H1 (cell line): ENCODE data around the gene LGALS1. TPM values are rescaled to one million over a fixed set of nuclear protein-coding genes. Genes with fewer than 3 reads are reported as not detected.
A peak's percentile ranks its signal among the peaks of the same experiment; 100 is the strongest.

Experiments
- CTCF ChIA-PET: fragments of 300-600 bp; sonication (Branson Sonifier 250); formaldehyde crosslinking; loops from one replicate; lab custom pipeline; 2021; ENCODE audit not compliant: partially characterized antibody; lab: Charles Lee
- POLR2A ChIA-PET: fragments of 300-600 bp; sonication (Branson Sonifier 250); formaldehyde crosslinking; loops from one replicate; lab custom pipeline; 2021; ENCODE audit warnings: inconsistent platforms; ENCODE audit not compliant: partially characterized antibody; lab: Charles Lee
- DNase-seq, 2 experiments: peaks; one replicate each; pipeline versions ENCODE4 v3.0.0 to v3.0.0-alpha.2; 2010 to 2022; ENCODE audit warnings: low spot score in 2 of 2, low read depth in 1 of 2, mixed read lengths in 1 of 2
- FAIRE-seq: peaks from 2 replicates; lab custom pipeline; 2011; peaks lifted over from hg19 to GRCh38; lab: Jason Lieb, UNC
- H2AFZ ChIP-seq: 2 replicates; pipeline ENCODE4 v1.8.1; 2012; ENCODE audit warnings: low read length, inconsistent platforms
- H2AK5ac ChIP-seq: 2 replicates; pipeline ENCODE4 v1.6.1; 2013; ENCODE audit warnings: low read depth, low read length
- H2BK120ac ChIP-seq: replicated peaks from 2 replicates; pipeline ENCODE3; 2013; ENCODE audit warnings: low read depth, low read length, inconsistent platforms
- H2BK12ac ChIP-seq: 2 replicates; pipeline ENCODE4 v1.6.1; 2013; ENCODE audit warnings: low read depth, low read length
- H2BK15ac ChIP-seq: 2 replicates; pipeline ENCODE4 v1.6.1; 2013; ENCODE audit warnings: low read length
- H2BK20ac ChIP-seq: 2 replicates; pipeline ENCODE4 v1.6.1; 2013; ENCODE audit warnings: low read length
- H2BK5ac ChIP-seq: 2 replicates; pipeline ENCODE4 v1.6.1; 2013; ENCODE audit warnings: low read depth, low read length
- H3K14ac ChIP-seq: 2 replicates; pipeline ENCODE4 v1.6.1; 2013; ENCODE audit warnings: inconsistent platforms; ENCODE audit not compliant: insufficient read length
- H3K18ac ChIP-seq: 2 replicates; pipeline ENCODE4 v1.6.1; 2013; ENCODE audit warnings: low read length; ENCODE audit errors: extremely low read depth
- H3K23ac ChIP-seq: 2 replicates; pipeline ENCODE4 v1.6.1; 2013; ENCODE audit warnings: inconsistent platforms; ENCODE audit not compliant: insufficient read length
- H3K23me2 ChIP-seq: 2 replicates; pipeline ENCODE4 v1.6.1; 2013; ENCODE audit warnings: low read depth, low read length
- H3K27ac ChIP-seq: 2 replicates; pipeline ENCODE4 v1.6.1; 2011; ENCODE audit warnings: low read depth, low read length, inconsistent platforms
- H3K27me3 ChIP-seq, 4 experiments: replicated peaks in 1 of 4; 1 replicate in 1 of 4; 2 replicates in 3 of 4; pipeline versions ENCODE4 v1.6.1 to v1.8.1; 2011 to 2013; ENCODE audit warnings: low read length in 3 of 4, mild to moderate bottlenecking in 3 of 4, inconsistent platforms in 2 of 4, mixed read lengths in 2 of 4, moderate library complexity in 1 of 4; ENCODE audit not compliant: control insufficient read depth in 3 of 4, insufficient read depth in 3 of 4; ENCODE audit errors: extremely low read depth in 1 of 4
- H3K36me3 ChIP-seq, 4 experiments: 2 replicates each; pipeline versions ENCODE4 v1.6.1 to v1.8.1; 2011 to 2013; ENCODE audit warnings: mild to moderate bottlenecking in 4 of 4, low read length in 3 of 4, moderate library complexity in 2 of 4, control low read depth in 1 of 4, inconsistent platforms in 1 of 4; ENCODE audit not compliant: insufficient read depth in 4 of 4, control insufficient read depth in 2 of 4
- H3K4ac ChIP-seq: replicated peaks from 2 replicates; pipeline ENCODE3; 2013; ENCODE audit warnings: low read length, low read depth, mixed read lengths, inconsistent platforms; ENCODE audit not compliant: insufficient read length
- H3K4me1 ChIP-seq, 4 experiments: replicated peaks in 1 of 4; 1 replicate in 1 of 4; 2 replicates in 3 of 4; pipeline versions ENCODE4 v1.6.1 to v1.8.1; 2011 to 2013; ENCODE audit warnings: low read length in 3 of 4, inconsistent platforms in 2 of 4, mixed read lengths in 1 of 4; ENCODE audit not compliant: insufficient read depth in 4 of 4, control insufficient read depth in 3 of 4
- H3K4me2 ChIP-seq, 2 experiments: 2 replicates each; pipeline versions ENCODE4 v1.6.1 to v1.8.1; 2011 to 2013; ENCODE audit warnings: low read depth in 2 of 2, low read length in 2 of 2, control low read depth in 1 of 2, inconsistent platforms in 1 of 2, mild to moderate bottlenecking in 1 of 2; ENCODE audit not compliant: insufficient read depth in 1 of 2
- H3K4me3 ChIP-seq, 4 experiments: fragments of 200-600, 300-600 bp in 1 of 4; sonication (generic), shearing (Covaris generic), sonication (Bioruptor Twin) in 1 of 4; 2 replicates each; pipeline versions ENCODE4 v1.5.1 to v1.8.1; 2011 to 2016; ENCODE audit warnings: low read length in 4 of 4, low read depth in 3 of 4, control low read depth in 2 of 4, inconsistent platforms in 2 of 4, mild to moderate bottlenecking in 2 of 4, mixed read lengths in 1 of 4, moderate library complexity in 1 of 4; ENCODE audit not compliant: insufficient read depth in 2 of 4; ENCODE audit errors: extremely low read depth in 1 of 4
- H3K56ac ChIP-seq: replicated peaks from 2 replicates; pipeline ENCODE3; 2013; ENCODE audit warnings: low read depth, mild to moderate bottlenecking, mixed read lengths, low read length, inconsistent platforms; ENCODE audit not compliant: insufficient read length
- H3K79me1 ChIP-seq: 2 replicates; pipeline ENCODE4 v1.6.1; 2013; ENCODE audit warnings: low read depth, low read length, control low read depth
- H3K79me2 ChIP-seq, 2 experiments: 2 replicates each; pipeline versions ENCODE4 v1.6.1 to v1.8.1; 2012 to 2013; ENCODE audit warnings: low read length in 2 of 2, mild to moderate bottlenecking in 2 of 2, inconsistent platforms in 1 of 2; ENCODE audit not compliant: insufficient read depth in 2 of 2, control insufficient read depth in 1 of 2
- H3K9ac ChIP-seq, 4 experiments: replicated peaks in 1 of 4; 1 replicate in 1 of 4; 2 replicates in 3 of 4; pipeline versions ENCODE4 v1.6.1 to v1.8.1; 2011 to 2013; ENCODE audit warnings: low read depth in 3 of 4, low read length in 3 of 4, control low read depth in 2 of 4, mild to moderate bottlenecking in 2 of 4, moderate library complexity in 2 of 4, inconsistent platforms in 1 of 4; ENCODE audit errors: extremely low read depth in 1 of 4
- H3K9me3 ChIP-seq, 2 experiments: 2 replicates each; pipeline versions ENCODE4 v1.6.1 to v1.8.1; 2012 to 2013; ENCODE audit warnings: mild to moderate bottlenecking in 2 of 2, moderate library complexity in 2 of 2, control low read depth in 1 of 2, inconsistent platforms in 1 of 2, low read depth in 1 of 2, low read length in 1 of 2, mixed read lengths in 1 of 2; ENCODE audit not compliant: insufficient read depth in 2 of 2
- H4K20me1 ChIP-seq, 2 experiments: replicated peaks in 1 of 2; 2 replicates each; pipeline versions ENCODE3 to v1.8.1; 2011 to 2013; ENCODE audit warnings: inconsistent platforms in 2 of 2, low read length in 2 of 2, mild to moderate bottlenecking in 1 of 2; ENCODE audit not compliant: insufficient read depth in 2 of 2, control insufficient read depth in 1 of 2
- H4K5ac ChIP-seq: 2 replicates; pipeline ENCODE4 v1.6.1; 2013; ENCODE audit warnings: low read length, low read depth, mixed read lengths, inconsistent platforms; ENCODE audit not compliant: insufficient read length
- H4K8ac ChIP-seq: 2 replicates; pipeline ENCODE4 v1.8.0; 2013; ENCODE audit warnings: mild to moderate bottlenecking, moderate library complexity, low read length, inconsistent platforms; ENCODE audit not compliant: insufficient read depth; ENCODE audit errors: extremely low read depth
- H4K91ac ChIP-seq: replicated peaks from 2 replicates; pipeline ENCODE3; 2013; ENCODE audit warnings: low read length, mixed read lengths, inconsistent platforms; ENCODE audit not compliant: insufficient read length
- ASH2L ChIP-seq: fragments of 200-600, 300-600 bp; sonication (generic); IDR thresholded peaks from one replicate; pipeline ENCODE4 v1.7.1; 2017; ENCODE audit warnings: low read length
- CBX5 ChIP-seq: fragments of 300-800, 300-1000 bp; sonication (generic); IDR thresholded peaks from 2 replicates; pipeline ENCODE4 v1.7.1; 2016; ENCODE audit warnings: antibody characterized with exemption, low read length, low read depth
- EP300 ChIP-seq, 2 experiments: IDR thresholded peaks; 1 replicate in 1 of 2; 2 replicates in 1 of 2; pipeline ENCODE4 v1.6.1; 2011 to 2012; ENCODE audit warnings: low read depth in 2 of 2, low read length in 2 of 2, mild to moderate bottlenecking in 2 of 2, borderline replicate concordance in 1 of 2, inconsistent platforms in 1 of 2, moderate library complexity in 1 of 2
- KDM1A ChIP-seq: fragments of 200-600, 300-600 bp; sonication (generic); IDR thresholded peaks from 2 replicates; pipeline ENCODE4 v1.7.1; 2016; ENCODE audit warnings: mild to moderate bottlenecking, low read length, borderline replicate concordance
- KDM4A ChIP-seq: IDR thresholded peaks from one replicate; pipeline ENCODE4 v1.7.1; 2012; ENCODE audit warnings: low read depth, mild to moderate bottlenecking, moderate library complexity, low read length, inconsistent platforms; ENCODE audit not compliant: severe bottlenecking
- POLR2A ChIP-seq, 2 experiments: IDR thresholded peaks; 1 replicate in 1 of 2; 2 replicates in 1 of 2; pipeline ENCODE4 v1.6.1; 2011; ENCODE audit warnings: low read depth in 2 of 2, low read length in 2 of 2, mild to moderate bottlenecking in 2 of 2; ENCODE audit errors: control extremely low read depth in 1 of 2
- RFX5 ChIP-seq: IDR thresholded peaks from 2 replicates; pipeline ENCODE4 v1.6.1; 2011; ENCODE audit warnings: low read depth, low read length, improper control_type of control experiment, borderline replicate concordance
- RXRA ChIP-seq: IDR thresholded peaks from 2 replicates; pipeline ENCODE4 v1.6.1; 2011; ENCODE audit warnings: low read depth, mild to moderate bottlenecking, low read length, moderate library complexity; ENCODE audit not compliant: insufficient read depth
- SAP30 ChIP-seq: fragments of 300-600 bp; sonication (generic); IDR thresholded peaks from 2 replicates; pipeline ENCODE4 v1.7.1; 2012; ENCODE audit warnings: low read length, moderate library complexity, mild to moderate bottlenecking, inconsistent platforms; ENCODE audit not compliant: insufficient read depth, insufficient replicate concordance
- SP2 ChIP-seq: IDR thresholded peaks from 2 replicates; pipeline ENCODE4 v1.6.1; 2012; ENCODE audit warnings: mild to moderate bottlenecking, low read length, inconsistent platforms
- TCF12 ChIP-seq: IDR thresholded peaks from 2 replicates; pipeline ENCODE4 v1.6.1; 2011; ENCODE audit warnings: low read depth, mild to moderate bottlenecking, low read length
- WGBS, 2 experiments: shearing (Covaris generic) in 1 of 2; methylation state at CpG; one replicate each; pipeline versions ENCODE4 v1.1.6 to v1.1.7; 2013 to 2015; ENCODE audit warnings: low lambda C conversion rate in 2 of 2, mixed read lengths in 2 of 2, inconsistent platforms in 1 of 2, low coverage in 1 of 2, missing lambda C conversion rate in 1 of 2; ENCODE audit not compliant: insufficient replicate concordance in 2 of 2, insufficient coverage in 1 of 2, insufficient read length in 1 of 2; ENCODE audit errors: extremely low coverage in 1 of 2, missing lambda C conversion rate in 1 of 2; 5-methylcytosine and 5-hydroxymethylcytosine counted together
- polyA plus RNA-seq, 7 experiments: library from polyadenylated mRNA; depleted of rRNA in 3 of 7; stranded (reverse) in 5 of 7; unstranded in 2 of 7; fragments of >200 nt in 5 of 7; fragments of 200-250 nt in 2 of 7; gene quantifications; 1 replicate in 5 of 7; 2 replicates in 1 of 7; 4 replicates in 1 of 7; pipeline versions ENCODE4 v1.2.1 to v1.2.3, GENCODE V29; 2011 to 2013; ENCODE audit warnings: missing spikeins in 2 of 7, mixed read lengths in 2 of 7
- total RNA-seq: library from RNA; stranded (reverse); fragmentation: NEBNext Ultra II Directional; extraction: Animal tissue kit (Norgen Biotek cat#: 25700); gene quantifications from 2 replicates; pipeline ENCODE4 v1.2.1, GENCODE V29; 2021
- TF ChIP-seq, protein P1 (sequence below): IDR thresholded peaks from 2 replicates; pipeline ENCODE4 v1.6.1; 2012; ENCODE audit warnings: inconsistent platforms

The LGALS1 gene
- total and polyA plus RNA-seq, 2 of the 8 experiments (the other 6 are each of a cell fraction or from before 2014, with no cell fraction given): 12.0 to 92.4 TPM

- Histone ChIP-seq H3K56ac (no peak overlapping the region), H3K9ac (0 out of 7 replicates have a peak overlapping the region, but pooled peaks of 1 of the 4 experiments have one; percentile 2), H3K23me2 (peaks cover 11% of the 10 kb centered on the region), H3K9me3 (no peaks in the 10 kb centered on the region), H4K20me1 (peaks cover 15 to 28% of the 10 kb centered on the region in 2 experiments), H3K14ac (no peak overlapping the region), H3K27ac (no peak overlapping the region), H2BK5ac (no peak overlapping the region), H3K23ac (no peak overlapping the region), H3K79me2 (peaks cover 25 to 35% of the 10 kb centered on the region in 2 experiments; a peak in 3 of 4 replicates), H4K91ac (no peak overlapping the region), H3K4me1 (peaks cover 0 to 21% (median 6%) of the 10 kb centered on the region in 4 experiments; a peak in 5 of 7 replicates), H2BK20ac (no peak overlapping the region), H3K79me1 (peaks cover 17% of the 10 kb centered on the region), H3K4ac (no peak overlapping the region), H4K5ac (no peak overlapping the region), H2AK5ac (0 out of 2 replicates have a peak overlapping the region, but pooled peaks have one; percentile 9), H2AFZ (peak overlapping the region; percentile 89; the same call in 1 of the 2 replicates), H2BK12ac (no peak overlapping the region), H3K27me3 (no peaks in the 10 kb centered on the region), H4K8ac (no peak overlapping the region), H2BK15ac (no peak overlapping the region), H2BK120ac (no peak overlapping the region), H3K4me2 (peak overlapping the region; percentile 82 to 96), H3K36me3 (peaks cover 0 to 9% (median 0%) of the 10 kb centered on the region in 4 experiments; a peak in 2 of 8 replicates), H3K4me3 (peak overlapping the region; percentile 44 to 94 (median 76)), H3K18ac (no peak overlapping the region; the same call in 1 of the 2 replicates)
- FAIRE-seq (no peak), DNase-seq (no peak)
- ChIA-PET CTCF (interaction anchor here (0.8 to 12.1 kb wide), 15 partner anchors 17 to 171 kb away, joined by 3 to 165 read pairs (median 4); partner anchors contain the start of genes LGALS1, MFNG and SH3BP1), POLR2A (interaction anchor here (0.6 to 5.1 kb wide), 20 partner anchors 9 to 151 kb away, joined by 3 to 37 read pairs (median 4); partner anchors contain the start of genes GCAT, LGALS1 and TRIOBP)
- WGBS, 2 experiments: 29% methylated on average over 6 of the region's 6 CpGs; no CpG with 5 or more reads in 1 of the 2 experiments
- TF ChIP-seq POLR2A (IDR thresholded peaks at IDR 0.05; ENCODE audit: control extremely low read depth in 1 of 2, low read depth in 2 of 2, low read length in 2 of 2) (no peak), SAP30 (no peak), RXRA (no peak), KDM4A (no peak), ASH2L (no peak), SP2 (no peak), CBX5 (no peak), KDM1A (no peak), EP300 (IDR thresholded peaks at IDR 0.05; ENCODE audit: borderline replicate concordance in 1 of 2, low read depth in 2 of 2, low read length in 2 of 2) (no peak), RFX5 (no peak), TCF12 (no peak)
- TF ChIP-seq, protein P1, sequence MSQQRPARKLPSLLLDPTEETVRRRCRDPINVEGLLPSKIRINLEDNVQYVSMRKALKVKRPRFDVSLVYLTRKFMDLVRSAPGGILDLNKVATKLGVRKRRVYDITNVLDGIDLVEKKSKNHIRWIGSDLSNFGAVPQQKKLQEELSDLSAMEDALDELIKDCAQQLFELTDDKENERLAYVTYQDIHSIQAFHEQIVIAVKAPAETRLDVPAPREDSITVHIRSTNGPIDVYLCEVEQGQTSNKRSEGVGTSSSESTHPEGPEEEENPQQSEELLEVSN: no peak
Observed at GRCh38 chr22:37657590-37658132, 17.8 kb upstream of the LGALS1 start.
